ENCODE measurements around the gene PRDM11.

Gene PRDM11

DNA sequence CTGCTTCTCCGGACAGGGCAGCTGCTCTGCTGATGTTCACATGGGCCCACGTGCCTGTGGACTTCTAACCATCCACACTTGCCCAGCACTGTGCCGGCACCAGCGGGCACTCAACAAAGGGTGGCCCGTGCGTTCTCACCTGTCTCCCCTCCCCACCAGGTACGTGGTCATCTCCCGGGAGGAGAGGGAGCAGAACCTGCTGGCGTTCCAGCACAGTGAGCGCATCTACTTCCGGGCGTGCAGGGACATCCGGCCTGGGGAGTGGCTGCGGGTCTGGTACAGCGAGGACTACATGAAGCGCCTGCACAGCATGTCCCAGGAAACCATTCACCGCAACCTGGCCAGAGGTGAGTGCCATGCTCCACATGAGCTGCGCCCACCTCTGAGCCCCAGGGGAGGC is 73.0 kb downstream of the PRDM11 start:
- Histone ChIP-seq H3K27me3 (no peaks in the 10 kb centered on the region), H3K4me1 (peaks cover 0 to 16% (median 1%) of the 10 kb centered on the region in 4 donors), H3K36me3 (peaks cover 7 to 51% (median 15%) of the 10 kb centered on the region in 3 donors), H3K9me3 (no peaks in the 10 kb centered on the region), H3K4me3 (no peak overlapping the region), H3K27ac (no peak overlapping the region)
- TF ChIP-seq, protein P1, sequence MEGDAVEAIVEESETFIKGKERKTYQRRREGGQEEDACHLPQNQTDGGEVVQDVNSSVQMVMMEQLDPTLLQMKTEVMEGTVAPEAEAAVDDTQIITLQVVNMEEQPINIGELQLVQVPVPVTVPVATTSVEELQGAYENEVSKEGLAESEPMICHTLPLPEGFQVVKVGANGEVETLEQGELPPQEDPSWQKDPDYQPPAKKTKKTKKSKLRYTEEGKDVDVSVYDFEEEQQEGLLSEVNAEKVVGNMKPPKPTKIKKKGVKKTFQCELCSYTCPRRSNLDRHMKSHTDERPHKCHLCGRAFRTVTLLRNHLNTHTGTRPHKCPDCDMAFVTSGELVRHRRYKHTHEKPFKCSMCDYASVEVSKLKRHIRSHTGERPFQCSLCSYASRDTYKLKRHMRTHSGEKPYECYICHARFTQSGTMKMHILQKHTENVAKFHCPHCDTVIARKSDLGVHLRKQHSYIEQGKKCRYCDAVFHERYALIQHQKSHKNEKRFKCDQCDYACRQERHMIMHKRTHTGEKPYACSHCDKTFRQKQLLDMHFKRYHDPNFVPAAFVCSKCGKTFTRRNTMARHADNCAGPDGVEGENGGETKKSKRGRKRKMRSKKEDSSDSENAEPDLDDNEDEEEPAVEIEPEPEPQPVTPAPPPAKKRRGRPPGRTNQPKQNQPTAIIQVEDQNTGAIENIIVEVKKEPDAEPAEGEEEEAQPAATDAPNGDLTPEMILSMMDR (IDR thresholded peaks at IDR 0.05), result no peak
- intact Hi-C loops (cut with DNase I; ENCODE audit: low total_unique reads), result loop anchor here (10.0 kb wide), 1 partner anchor 75 kb away; the partner anchor contains the start of gene PRDM11
- DNase-seq, result no peak

DNA sequence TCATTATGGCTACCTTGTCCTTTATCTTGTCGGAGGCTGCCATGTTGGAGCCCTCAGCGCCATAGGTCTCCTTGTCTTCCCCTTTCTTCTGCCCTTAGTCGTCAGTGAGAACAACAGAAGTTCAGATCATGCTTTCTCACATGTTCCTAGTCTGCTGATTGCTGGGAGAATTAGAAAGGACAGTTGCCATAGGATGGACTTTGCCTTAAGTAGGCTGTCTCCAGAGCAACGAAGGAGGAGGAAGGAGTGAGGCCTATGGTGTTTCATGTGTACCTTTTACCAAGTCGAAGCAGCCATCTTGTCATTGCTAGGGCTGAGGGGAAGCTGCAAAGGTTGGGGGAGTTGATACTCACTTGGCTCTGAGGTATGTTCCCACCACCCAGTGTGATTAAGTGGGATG is 77.1 kb downstream of the PRDM11 start:
- Histone ChIP-seq H3K36me3 (peaks cover 35 to 90% (median 38%) of the 10 kb centered on the region in 3 donors), H3K9me3 (no peaks in the 10 kb centered on the region), H3K4me1 (no peaks in the 10 kb centered on the region), H3K4me3 (no peak overlapping the region), H3K27me3 (no peaks in the 10 kb centered on the region), H3K27ac (no peak overlapping the region)
- peak in 1 of 2 donors; percentile 5 for DNase-seq
- intact Hi-C loops (cut with DNase I; ENCODE audit: low total_unique reads), result no loop called here
- TF ChIP-seq, protein P1 (IDR thresholded peaks at IDR 0.05), result no peak

DNA sequence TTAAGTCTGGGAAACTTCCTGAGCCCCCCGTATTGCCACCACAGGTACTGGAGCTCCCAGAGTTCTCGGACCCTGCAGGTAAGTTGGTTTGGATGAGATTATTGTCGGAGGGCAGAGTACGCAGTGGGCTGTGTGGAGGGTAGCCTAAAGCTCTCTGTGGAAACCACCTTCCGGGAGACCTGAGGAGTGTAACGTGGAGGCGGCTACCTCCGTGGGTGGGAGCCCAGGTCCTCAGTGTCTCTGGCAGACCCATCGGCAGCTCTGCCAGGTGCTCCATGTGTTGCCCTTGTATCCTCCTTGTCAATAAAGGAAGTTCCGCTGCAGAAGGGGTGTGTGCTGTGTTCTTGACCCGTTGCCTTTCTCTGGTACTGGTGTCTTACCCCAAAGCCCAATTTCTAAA is 78.3 kb downstream of the PRDM11 start:
- intact Hi-C loops (cut with DNase I; ENCODE audit: low total_unique reads), result no loop called here
- DNase-seq, result peak; percentile 12 to 37
- Histone ChIP-seq H3K27ac (no peak overlapping the region), H3K36me3 (peaks cover 35 to 92% (median 38%) of the 10 kb centered on the region in 3 donors), H3K4me1 (no peaks in the 10 kb centered on the region), H3K4me3 (no peak overlapping the region), H3K27me3 (no peaks in the 10 kb centered on the region), H3K9me3 (no peaks in the 10 kb centered on the region)
- TF ChIP-seq, protein P1 (IDR thresholded peaks at IDR 0.05), result no peak

DNA sequence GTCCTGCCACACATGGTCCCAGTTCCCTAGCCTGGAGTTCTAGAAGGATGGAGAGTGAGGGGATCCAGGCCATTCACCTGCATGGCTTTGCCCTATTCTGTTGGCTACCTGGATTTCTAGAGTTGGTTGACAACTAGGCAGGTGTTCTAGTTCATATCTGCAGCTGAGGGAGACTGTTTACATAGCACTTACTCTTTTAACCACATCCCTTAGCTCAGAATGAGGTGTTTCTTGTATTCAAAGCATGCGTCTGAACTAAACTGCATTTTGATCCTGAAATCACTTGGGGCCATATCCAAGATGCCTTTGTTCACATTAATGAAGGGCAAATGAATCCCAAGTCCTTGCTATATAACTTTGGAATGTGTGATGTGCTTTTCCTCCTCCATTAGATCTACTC is 78.8 kb downstream of the PRDM11 start:
- H3K4me3 ChIP-seq, result no peak overlapping the region
- H3K4me1 ChIP-seq, result no peaks in the 10 kb centered on the region
- DNase-seq, result peak in 1 of 2 donors; percentile 7
- H3K27ac ChIP-seq, result no peak overlapping the region
- intact Hi-C loops (cut with DNase I; ENCODE audit: low total_unique reads), result no loop called here
- H3K36me3 ChIP-seq, result peaks cover 32 to 87% (median 35%) of the 10 kb centered on the region in 3 donors
- TF ChIP-seq, protein P1 (IDR thresholded peaks at IDR 0.05), result no peak
- H3K9me3 ChIP-seq, result no peaks in the 10 kb centered on the region
- H3K27me3 ChIP-seq, result no peaks in the 10 kb centered on the region

DNA sequence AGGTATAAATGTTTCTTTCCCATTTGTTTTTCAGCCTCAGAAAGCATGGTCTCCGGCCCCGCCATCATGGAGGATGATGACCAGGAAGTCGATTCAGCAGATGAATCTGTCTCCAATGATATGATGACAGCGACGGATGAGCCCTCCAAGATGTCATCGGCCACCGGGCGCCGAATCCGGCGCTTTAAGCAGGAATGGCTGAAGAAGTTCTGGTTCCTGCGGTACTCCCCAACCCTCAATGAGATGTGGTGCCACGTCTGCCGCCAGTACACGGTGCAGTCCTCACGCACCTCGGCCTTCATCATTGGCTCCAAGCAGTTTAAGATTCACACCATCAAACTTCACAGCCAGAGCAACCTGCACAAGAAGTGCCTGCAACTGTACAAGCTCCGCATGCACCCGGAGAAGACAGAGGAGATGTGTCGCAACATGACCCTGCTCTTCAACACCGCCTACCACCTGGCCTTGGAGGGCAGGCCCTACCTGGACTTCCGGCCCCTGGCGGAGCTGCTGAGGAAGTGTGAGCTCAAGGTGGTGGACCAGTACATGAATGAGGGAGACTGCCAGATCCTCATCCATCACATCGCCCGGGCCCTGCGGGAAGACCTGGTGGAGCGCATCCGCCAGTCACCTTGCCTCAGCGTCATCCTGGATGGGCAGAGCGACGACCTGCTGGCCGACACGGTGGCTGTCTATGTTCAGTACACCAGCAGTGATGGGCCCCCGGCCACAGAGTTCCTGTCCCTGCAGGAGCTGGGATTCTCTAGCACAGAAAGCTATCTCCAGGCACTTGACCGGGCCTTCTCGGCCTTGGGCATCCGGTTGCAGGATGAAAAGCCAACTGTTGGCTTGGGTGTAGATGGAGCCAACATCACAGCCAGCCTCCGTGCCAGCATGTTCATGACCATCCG is 79.8 kb downstream of the PRDM11 start:
- Histone ChIP-seq H3K9me3 (no peaks in the 10 kb centered on the region), H3K4me1 (no peaks in the 10 kb centered on the region), H3K4me3 (no peak overlapping the region), H3K27ac (no peak overlapping the region), H3K27me3 (no peaks in the 10 kb centered on the region), H3K36me3 (peaks cover 28 to 80% (median 35%) of the 10 kb centered on the region in 3 donors)
- TF ChIP-seq, protein P1 (IDR thresholded peaks at IDR 0.05), result no peak
- DNase-seq, result peak; percentile 14 to 42
- intact Hi-C loops (cut with DNase I; ENCODE audit: low total_unique reads), result no loop called here
